ENCODE measurements around the gene FAM78B. TPM values are rescaled to one million over a fixed set of nuclear protein-coding genes. Genes with fewer than 3 reads are reported as not detected.

Gene FAM78B
- total RNA-seq, 1 donor from 2014 or later: 2.7 TPM

- no peak for DNase-seq (ENCODE audit: low spot score)
- intact Hi-C loops (cut with DNase I): loop anchor here (2.0 to 10.0 kb wide), 4 partner anchors 140 to 762 kb away; partner anchors contain the start of gene ALDH9A1
Observed at GRCh38 chr1:166166329-166166697, 488 bp downstream of the FAM78B start.

- intact Hi-C loops (cut with DNase I): loop anchor here (2.0 to 10.0 kb wide), 4 partner anchors 141 to 761 kb away; partner anchors contain the start of gene ALDH9A1
- DNase-seq (ENCODE audit: low spot score): no peak
Observed at GRCh38 chr1:166165661-166166328, 1.0 kb downstream of the FAM78B start.

GRCh38 chr1:166164995-166165660 lies 1.7 kb downstream of the FAM78B start:
- DNase-seq (ENCODE audit: low spot score): no peak
- intact Hi-C loops (cut with DNase I): loop anchor here (5.0 to 10.0 kb wide), 4 partner anchors 222 to 760 kb away; partner anchors contain the start of gene ALDH9A1

- intact Hi-C loops (cut with DNase I): loop anchor here (5.0 to 10.0 kb wide), 2 partner anchors 237 to 760 kb away; no protein-coding TSS in a partner anchor
- no peak for DNase-seq (ENCODE audit: low spot score)
Observed at GRCh38 chr1:166164646-166164994, 2.2 kb downstream of the FAM78B start.

GRCh38 chr1:166159656-166160055 lies 7.1 kb downstream of the FAM78B start:
- no peak for DNase-seq (ENCODE audit: low spot score)
- intact Hi-C loops (cut with DNase I): loop anchor here (5.0 to 10.0 kb wide), 2 partner anchors 232 to 755 kb away; no protein-coding TSS in a partner anchor

GRCh38 chr1:166156674-166157073 lies 10.1 kb downstream of the FAM78B start:
- no peak for DNase-seq (ENCODE audit: low spot score)
- intact Hi-C loops (cut with DNase I): no loop called here

- DNase-seq (ENCODE audit: low spot score): no peak
- intact Hi-C loops (cut with DNase I): no loop called here
Observed at GRCh38 chr1:166155108-166155507, 11.7 kb downstream of the FAM78B start.

- intact Hi-C loops (cut with DNase I): no loop called here
Observed at GRCh38 chr1:166153525-166154314, 13.1 kb downstream of the FAM78B start.

GRCh38 chr1:166152978-166153377 lies 13.8 kb downstream of the FAM78B start:
- intact Hi-C loops (cut with DNase I): no loop called here
- DNase-seq (ENCODE audit: low spot score): no peak

More at GRCh38 chr1:166153525-166154314, 13.1 kb downstream of the FAM78B start:
- no peak for DNase-seq (ENCODE audit: low spot score)

GRCh38 chr1:166151804-166152203 lies 15.0 kb downstream of the FAM78B start:
- DNase-seq (ENCODE audit: low spot score): peak; percentile 9
- intact Hi-C loops (cut with DNase I): no loop called here

GRCh38 chr1:166145499-166145898 lies 21.3 kb downstream of the FAM78B start:
- intact Hi-C loops (cut with DNase I): no loop called here
- DNase-seq (ENCODE audit: low spot score): no peak

- intact Hi-C loops (cut with DNase I): no loop called here
- DNase-seq (ENCODE audit: low spot score): peak; percentile 17
Observed at GRCh38 chr1:166141969-166142368, 24.8 kb downstream of the FAM78B start.

GRCh38 chr1:166140251-166140650 lies 26.6 kb downstream of the FAM78B start:
- no peak for DNase-seq (ENCODE audit: low spot score)
- intact Hi-C loops (cut with DNase I): no loop called here

- DNase-seq (ENCODE audit: low spot score): peak; percentile 19
- intact Hi-C loops (cut with DNase I): no loop called here
Observed at GRCh38 chr1:166139735-166140134, 27.1 kb downstream of the FAM78B start.

- intact Hi-C loops (cut with DNase I): no loop called here
Observed at GRCh38 chr1:166136699-166137401, 30.0 kb downstream of the FAM78B start.

GRCh38 chr1:166136222-166136621 lies 30.6 kb downstream of the FAM78B start:
- intact Hi-C loops (cut with DNase I): no loop called here
- DNase-seq (ENCODE audit: low spot score): no peak

More at GRCh38 chr1:166136699-166137401, 30.0 kb downstream of the FAM78B start:
- peak; percentile 62 for DNase-seq (ENCODE audit: low spot score)

- intact Hi-C loops (cut with DNase I): no loop called here
Observed at GRCh38 chr1:166133857-166134256, 32.9 kb downstream of the FAM78B start.

GRCh38 chr1:166133276-166133841 lies 33.4 kb downstream of the FAM78B start:
- DNase-seq (ENCODE audit: low spot score): no peak
- intact Hi-C loops (cut with DNase I): no loop called here

More at GRCh38 chr1:166133857-166134256, 32.9 kb downstream of the FAM78B start:
- peak; percentile 22 for DNase-seq (ENCODE audit: low spot score)

GRCh38 chr1:166132496-166132895 lies 34.3 kb downstream of the FAM78B start:
- intact Hi-C loops (cut with DNase I): no loop called here

More at GRCh38 chr1:166132496-166132895, 34.3 kb downstream of the FAM78B start:
- no peak for DNase-seq (ENCODE audit: low spot score)

Data from cardiac septum (tissue), 1 donor.